Kidney epithelial cell (primary cell): ENCODE measurements around the gene ZDBF2. TPM values are rescaled to one million over a fixed set of nuclear protein-coding genes. Genes with fewer than 3 reads are reported as not detected.

Experiments used
- DNase-seq: peaks from one replicate; pipeline ENCODE4 v3.0.0-alpha.2; 2010; ENCODE audit warnings: low read depth
- H3K27me3 ChIP-seq: 2 replicates; pipeline ENCODE4 v1.6.0; 2011; ENCODE audit warnings: low read length; ENCODE audit not compliant: control insufficient read depth, insufficient read depth
- H3K36me3 ChIP-seq: 2 replicates; pipeline ENCODE4 v1.5.1; 2011; ENCODE audit warnings: low read length; ENCODE audit not compliant: control insufficient read depth, insufficient read depth
- H3K4me3 ChIP-seq: 2 replicates; pipeline ENCODE4 v1.5.1; 2011; ENCODE audit warnings: low read depth, mild to moderate bottlenecking, control low read depth, low read length
- total RNA-seq: library from RNA; depleted of rRNA; stranded (reverse); fragments of >200 nt; gene quantifications from 2 replicates; pipeline ENCODE4 v1.2.3, GENCODE V29; 2015
- TF ChIP-seq, protein P1 (sequence below): IDR thresholded peaks from 2 replicates; pipeline ENCODE4 v1.5.1; 2011; ENCODE audit warnings: mild to moderate bottlenecking, moderate library complexity, low read length, control low read depth, inconsistent platforms; ENCODE audit not compliant: insufficient read depth, poor library complexity, severe bottlenecking

ZDBF2 gene
- total RNA-seq, 1 donor from 2014 or later = 8.5 TPM

DNA sequence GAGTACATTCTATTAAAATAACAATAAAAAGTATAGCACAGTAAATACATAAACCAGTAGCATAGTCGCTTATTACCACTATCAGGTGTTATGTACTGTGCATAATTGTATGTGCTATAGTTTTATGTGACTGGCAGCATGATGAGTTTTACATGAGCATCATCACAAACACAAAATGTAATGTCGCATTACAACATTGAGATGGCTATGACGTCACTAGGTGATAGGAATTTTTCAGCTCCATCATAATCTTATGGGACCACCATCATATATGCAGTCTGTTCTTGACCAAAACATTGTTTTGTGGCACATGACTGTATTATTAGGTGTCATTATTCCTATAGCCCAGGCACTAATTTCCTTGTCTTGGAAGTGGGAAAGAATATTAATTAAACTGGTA lies 48.6 kb downstream of the ZDBF2 start:
- no peak overlapping the region for H3K4me3 ChIP-seq
- DNase-seq = no peak
- H3K36me3 ChIP-seq = no peaks in the 10 kb centered on the region
- TF ChIP-seq, protein P1, sequence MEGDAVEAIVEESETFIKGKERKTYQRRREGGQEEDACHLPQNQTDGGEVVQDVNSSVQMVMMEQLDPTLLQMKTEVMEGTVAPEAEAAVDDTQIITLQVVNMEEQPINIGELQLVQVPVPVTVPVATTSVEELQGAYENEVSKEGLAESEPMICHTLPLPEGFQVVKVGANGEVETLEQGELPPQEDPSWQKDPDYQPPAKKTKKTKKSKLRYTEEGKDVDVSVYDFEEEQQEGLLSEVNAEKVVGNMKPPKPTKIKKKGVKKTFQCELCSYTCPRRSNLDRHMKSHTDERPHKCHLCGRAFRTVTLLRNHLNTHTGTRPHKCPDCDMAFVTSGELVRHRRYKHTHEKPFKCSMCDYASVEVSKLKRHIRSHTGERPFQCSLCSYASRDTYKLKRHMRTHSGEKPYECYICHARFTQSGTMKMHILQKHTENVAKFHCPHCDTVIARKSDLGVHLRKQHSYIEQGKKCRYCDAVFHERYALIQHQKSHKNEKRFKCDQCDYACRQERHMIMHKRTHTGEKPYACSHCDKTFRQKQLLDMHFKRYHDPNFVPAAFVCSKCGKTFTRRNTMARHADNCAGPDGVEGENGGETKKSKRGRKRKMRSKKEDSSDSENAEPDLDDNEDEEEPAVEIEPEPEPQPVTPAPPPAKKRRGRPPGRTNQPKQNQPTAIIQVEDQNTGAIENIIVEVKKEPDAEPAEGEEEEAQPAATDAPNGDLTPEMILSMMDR = no peak
- H3K27me3 ChIP-seq = no peaks in the 10 kb centered on the region

DNA sequence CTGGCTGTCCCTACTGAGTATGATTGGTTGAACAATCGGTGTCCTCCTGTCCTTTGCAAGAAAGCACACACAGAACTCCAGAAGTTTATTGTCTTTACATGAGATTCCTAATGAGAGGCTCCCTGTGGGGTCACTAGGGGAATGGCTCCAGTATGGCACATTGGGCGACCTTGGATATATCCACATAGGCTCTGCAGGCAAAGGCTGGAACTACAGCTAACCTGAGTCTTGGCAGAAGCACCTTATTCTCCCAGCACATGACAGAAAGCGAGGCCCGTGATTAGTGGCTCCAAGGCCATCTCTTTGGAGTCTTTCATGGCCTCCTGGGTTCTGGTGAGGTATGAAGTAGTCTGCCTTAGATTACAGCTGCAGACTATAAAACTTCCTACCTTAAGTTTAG lies 49.0 kb downstream of the ZDBF2 start:
- no peak overlapping the region for H3K4me3 ChIP-seq
- DNase-seq = no peak
- no peaks in the 10 kb centered on the region for H3K36me3 ChIP-seq
- TF ChIP-seq, protein P1 = no peak
- H3K27me3 ChIP-seq = no peaks in the 10 kb centered on the region

DNA sequence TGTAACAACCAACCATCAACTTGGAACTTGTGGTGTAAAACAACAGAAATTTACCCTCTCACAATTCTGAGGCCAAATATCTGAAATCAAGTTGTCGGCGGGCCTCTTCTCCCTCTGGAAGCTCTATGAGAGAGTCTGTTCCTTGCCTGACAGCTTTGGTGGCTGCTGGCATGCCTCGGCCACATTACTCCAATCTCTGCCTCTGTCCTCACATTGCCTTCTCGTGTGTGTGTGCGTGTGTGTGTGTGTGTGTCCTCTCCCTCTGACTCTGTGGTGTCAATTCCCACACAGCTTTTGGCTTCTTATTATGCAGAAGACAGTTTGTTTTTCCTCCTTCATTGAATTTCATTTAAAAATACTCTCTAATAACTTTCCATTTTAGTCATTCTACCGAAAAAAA lies 50.4 kb downstream of the ZDBF2 start:
- Histone ChIP-seq H3K4me3 (no peak overlapping the region), H3K27me3 (no peaks in the 10 kb centered on the region), H3K36me3 (no peaks in the 10 kb centered on the region)
- TF ChIP-seq, protein P1 = no peak
- DNase-seq = no peak

DNA sequence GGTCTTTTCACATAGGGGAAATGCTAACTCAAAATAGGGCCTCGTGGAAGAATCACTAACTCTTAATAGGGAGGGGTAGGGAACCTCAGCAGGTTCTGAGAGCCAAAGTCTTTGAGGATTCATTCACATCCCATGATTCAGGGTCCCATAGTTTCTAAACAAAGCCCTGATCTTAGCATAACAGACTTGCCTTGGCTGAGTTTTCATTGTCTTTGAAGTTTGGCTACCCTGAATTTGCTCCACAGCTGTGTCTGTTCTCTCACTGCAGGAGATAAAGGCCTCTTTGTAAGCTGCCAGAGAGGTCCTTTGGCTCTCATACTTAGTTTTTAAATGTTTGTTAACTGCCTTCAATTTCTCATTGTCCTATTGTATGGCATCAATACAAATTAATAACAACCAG lies 54.5 kb downstream of the ZDBF2 start:
- no peak overlapping the region for H3K4me3 ChIP-seq
- no peak for DNase-seq
- TF ChIP-seq, protein P1 = no peak
- H3K36me3 ChIP-seq = no peaks in the 10 kb centered on the region
- H3K27me3 ChIP-seq = no peaks in the 10 kb centered on the region

DNA sequence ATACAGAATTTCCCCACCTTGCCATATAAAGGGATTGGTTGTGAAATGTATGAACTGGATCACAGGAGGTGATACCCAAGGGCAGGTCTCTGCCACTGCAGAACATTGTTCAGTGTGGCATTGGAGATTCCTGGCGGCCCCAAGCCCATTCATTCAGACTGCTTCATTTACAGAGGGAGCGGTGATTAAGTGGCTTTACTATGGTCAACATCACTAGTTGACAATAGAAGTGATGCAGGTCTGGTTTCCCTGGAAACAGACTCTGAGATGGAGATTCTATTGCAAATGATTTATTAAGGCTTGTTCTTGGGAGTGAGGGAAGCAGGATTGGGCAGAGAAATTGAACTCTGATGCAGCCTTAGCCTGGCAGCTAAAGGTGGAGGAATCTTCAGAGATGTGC lies 62.4 kb downstream of the ZDBF2 start:
- no peak for DNase-seq
- Histone ChIP-seq H3K27me3 (no peaks in the 10 kb centered on the region), H3K4me3 (no peak overlapping the region), H3K36me3 (no peaks in the 10 kb centered on the region)
- TF ChIP-seq, protein P1 = no peak

DNA sequence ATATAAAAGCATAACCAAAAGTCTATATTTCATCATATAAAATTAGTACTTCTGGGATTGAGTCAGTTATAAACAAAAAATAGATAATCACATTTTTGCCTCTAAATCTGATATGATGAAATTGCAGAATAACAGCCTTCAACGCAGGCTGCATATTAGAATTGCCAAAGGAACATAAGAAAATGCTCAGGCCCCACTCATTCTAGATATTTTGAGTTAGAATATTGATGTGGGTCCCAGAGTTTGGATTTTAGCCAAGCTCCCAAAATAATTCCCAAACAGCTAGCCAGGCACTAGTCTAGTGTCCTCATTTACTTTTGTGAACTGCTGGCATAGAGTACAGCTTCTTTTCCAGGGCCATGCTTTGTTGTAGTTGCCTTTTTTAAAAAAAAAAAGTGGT lies 63.5 kb downstream of the ZDBF2 start:
- Histone ChIP-seq H3K4me3 (no peak overlapping the region), H3K27me3 (no peaks in the 10 kb centered on the region), H3K36me3 (no peaks in the 10 kb centered on the region)
- DNase-seq = no peak
- TF ChIP-seq, protein P1 = no peak
